Activated CD8-positive, alpha-beta memory T cell treated with anti-CD3 and anti-CD28 coated beads for 36 hours (primary cell): ENCODE data around the gene EXTL1. TPM values are rescaled to one million over a fixed set of nuclear protein-coding genes. Genes with fewer than 3 reads are reported as not detected.
"Not testable (repeated sequence)": the region's sequence is repeated elsewhere in the genome, so short reads cannot be mapped to it uniquely, and the experiment has no call there.

Experiments
- CTCF ChIA-PET: fragments of 350-600 bp; sonication (Branson Sonifier 250); formaldehyde crosslinking; loops from one replicate; lab custom pipeline; 2021; ENCODE audit warnings: antibody characterized with exemption; lab: Charles Lee
- POLR2A ChIA-PET: fragments of 350-600 bp; sonication (Branson Sonifier 250); formaldehyde crosslinking; loops from one replicate; lab custom pipeline; 2021; ENCODE audit warnings: antibody characterized with exemption; lab: Charles Lee
- total RNA-seq, 2 experiments: library from RNA; stranded (reverse); gene quantifications; one replicate each; pipeline ENCODE4 v1.2.3, GENCODE V29; 2021

The EXTL1 gene, protein sequence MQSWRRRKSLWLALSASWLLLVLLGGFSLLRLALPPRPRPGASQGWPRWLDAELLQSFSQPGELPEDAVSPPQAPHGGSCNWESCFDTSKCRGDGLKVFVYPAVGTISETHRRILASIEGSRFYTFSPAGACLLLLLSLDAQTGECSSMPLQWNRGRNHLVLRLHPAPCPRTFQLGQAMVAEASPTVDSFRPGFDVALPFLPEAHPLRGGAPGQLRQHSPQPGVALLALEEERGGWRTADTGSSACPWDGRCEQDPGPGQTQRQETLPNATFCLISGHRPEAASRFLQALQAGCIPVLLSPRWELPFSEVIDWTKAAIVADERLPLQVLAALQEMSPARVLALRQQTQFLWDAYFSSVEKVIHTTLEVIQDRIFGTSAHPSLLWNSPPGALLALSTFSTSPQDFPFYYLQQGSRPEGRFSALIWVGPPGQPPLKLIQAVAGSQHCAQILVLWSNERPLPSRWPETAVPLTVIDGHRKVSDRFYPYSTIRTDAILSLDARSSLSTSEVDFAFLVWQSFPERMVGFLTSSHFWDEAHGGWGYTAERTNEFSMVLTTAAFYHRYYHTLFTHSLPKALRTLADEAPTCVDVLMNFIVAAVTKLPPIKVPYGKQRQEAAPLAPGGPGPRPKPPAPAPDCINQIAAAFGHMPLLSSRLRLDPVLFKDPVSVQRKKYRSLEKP
- not detected for total RNA-seq

DNA sequence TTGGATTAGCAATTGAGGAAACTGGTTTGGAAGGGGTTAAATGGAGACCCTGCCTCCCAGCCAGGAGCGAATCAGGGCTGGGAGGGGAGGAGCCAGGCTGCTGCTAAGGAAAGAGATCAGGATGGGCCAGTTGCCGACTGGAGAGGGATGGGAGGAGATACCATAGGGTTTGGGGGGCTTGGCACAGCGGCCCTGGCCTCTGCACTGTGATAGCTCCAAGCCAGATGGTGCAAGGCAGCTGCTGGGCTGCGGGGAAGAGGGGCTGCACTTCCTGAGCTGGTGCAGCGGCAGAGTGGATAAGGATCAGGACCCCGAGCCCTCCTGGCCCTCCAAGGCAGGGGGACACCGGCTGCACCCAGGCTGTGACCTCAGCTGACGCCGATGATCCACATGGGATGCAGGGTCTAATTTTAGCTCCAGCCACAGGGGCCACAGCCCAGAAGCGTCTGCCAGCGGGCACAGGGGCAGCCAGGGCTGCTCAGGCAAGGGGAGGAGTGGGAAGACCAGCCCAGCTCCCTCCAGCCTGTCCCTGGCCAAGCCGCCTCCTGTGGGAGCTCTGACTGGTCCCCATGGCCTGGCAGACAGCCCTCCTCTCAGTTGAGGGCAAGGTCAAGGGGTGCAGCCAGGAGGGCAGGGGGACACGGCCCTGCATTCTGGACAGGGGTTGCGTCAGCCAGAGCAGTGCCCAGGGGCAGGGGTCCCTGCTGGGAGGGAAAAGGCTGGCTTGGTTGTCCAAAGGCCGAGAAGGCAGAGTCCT is at the start of gene EXTL1:
EXTL1 (plus strand) TSS at position 129 of the 757 bp plus-strand sequence. CDS start 872 bp downstream, outside the sequence.
- ChIA-PET POLR2A (interaction anchor here (0.5 kb wide), 1 partner anchor 323 kb away, joined by 4 read pairs; no protein-coding TSS in a partner anchor), CTCF (interaction anchor here (1.1 kb wide), 1 partner anchor 22 kb away, joined by 3 read pairs; no protein-coding TSS in a partner anchor)

DNA sequence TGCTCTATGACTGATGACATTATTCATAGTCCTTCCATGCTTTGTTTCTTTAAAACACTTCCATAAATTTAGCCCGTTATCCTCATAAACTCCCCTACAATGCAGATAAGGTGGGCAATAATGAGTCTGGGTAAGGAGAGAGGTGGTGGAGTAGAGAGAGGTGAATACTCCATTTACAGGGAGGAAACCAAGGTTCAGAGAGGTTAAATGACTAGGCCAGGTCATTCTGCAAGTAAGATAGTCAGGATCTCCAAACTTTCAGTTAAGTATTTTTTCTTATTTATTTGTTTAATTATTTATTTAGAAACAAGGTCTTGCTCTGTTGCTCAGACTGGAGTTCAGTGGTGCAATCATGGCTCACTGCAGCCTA is 49.8 kb upstream of the EXTL1 start:
- ChIA-PET POLR2A (interaction anchor here (0.6 kb wide), 1 partner anchor 1318 kb away, joined by 5 read pairs; no protein-coding TSS in a partner anchor), CTCF (interaction anchor here (1.1 to 1.4 kb wide), 2 partner anchors 49 to 76 kb away, joined by 3 to 6 read pairs; no protein-coding TSS in a partner anchor)

DNA sequence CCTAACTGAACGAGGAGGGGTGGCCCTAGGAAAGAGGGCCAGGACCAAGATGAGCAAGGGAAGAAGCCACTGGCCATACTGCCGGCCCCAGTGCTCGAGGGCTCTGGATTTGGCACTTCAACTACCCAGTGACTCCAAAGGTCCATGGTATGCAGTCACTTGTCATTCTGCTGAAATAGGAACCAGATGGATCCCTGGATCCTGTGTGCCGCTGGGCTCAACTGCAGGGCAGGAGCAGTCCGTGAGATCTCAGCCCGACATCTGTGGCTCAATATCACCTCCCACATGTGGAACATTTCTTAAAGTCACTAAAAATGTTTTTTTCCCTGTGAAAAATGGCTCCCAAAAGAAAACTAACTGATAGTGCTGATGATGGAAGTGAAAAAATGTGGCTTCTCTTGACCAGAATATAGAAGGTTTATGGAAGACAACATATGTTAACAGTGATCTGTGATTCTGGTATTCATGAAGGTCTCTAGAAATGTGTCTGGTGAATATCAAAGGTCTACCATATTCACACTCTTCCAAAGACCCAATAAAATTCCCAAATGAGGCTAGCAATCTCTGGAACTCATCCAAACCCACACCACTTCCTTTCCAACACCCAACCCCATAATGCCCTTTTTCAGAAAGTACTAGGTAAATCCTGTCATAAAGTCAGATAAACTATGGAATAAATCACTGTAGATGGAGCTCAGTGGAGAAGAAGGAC is 47.8 kb upstream of the EXTL1 start:
- POLR2A ChIA-PET: no interaction called here
- CTCF ChIA-PET: no interaction called here

DNA sequence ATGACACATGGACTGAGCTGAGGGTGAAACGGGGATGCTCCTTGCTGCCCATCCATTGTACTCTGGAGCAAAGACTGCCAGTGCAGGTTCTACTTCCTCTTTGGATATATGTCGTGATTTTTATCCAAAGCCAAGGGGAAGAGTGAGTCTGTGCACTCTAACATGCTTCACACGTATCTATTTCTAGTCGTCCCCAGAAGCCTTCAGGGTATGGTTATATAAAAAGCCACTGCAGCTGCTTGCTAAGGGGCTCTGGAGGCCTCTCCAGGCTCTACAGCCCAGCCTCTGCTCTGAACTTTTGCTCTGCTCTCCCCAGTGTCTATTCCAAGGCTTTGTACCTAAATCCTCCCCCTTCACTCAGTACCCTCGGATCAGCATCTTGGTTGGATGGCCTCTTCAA is 43.8 kb upstream of the EXTL1 start:
- ChIA-PET POLR2A (no interaction called here), CTCF (no interaction called here)

- ChIA-PET CTCF (interaction anchor here (1.8 kb wide), 1 partner anchor 82 kb away, joined by 8 read pairs; no protein-coding TSS in a partner anchor), POLR2A (interaction anchor here (0.7 kb wide), 1 partner anchor 9 kb away, joined by 6 read pairs; no protein-coding TSS in a partner anchor)
Measured at GRCh38 chr1:25978403-25978802, 43.2 kb upstream of the EXTL1 start.

GRCh38 chr1:25979210-25979609 is 42.4 kb upstream of the EXTL1 start:
- POLR2A ChIA-PET: interaction anchor here (0.7 kb wide), 1 partner anchor 10 kb away, joined by 6 read pairs; no protein-coding TSS in a partner anchor
- CTCF ChIA-PET: interaction anchor here (0.7 to 1.8 kb wide), 2 partner anchors 83 to 116 kb away, joined by 3 to 8 read pairs; no protein-coding TSS in a partner anchor

- POLR2A ChIA-PET: no interaction called here
- CTCF ChIA-PET: no interaction called here
Measured at GRCh38 chr1:25985171-25985570, 36.4 kb upstream of the EXTL1 start.

- POLR2A ChIA-PET: no interaction called here
- CTCF ChIA-PET: no interaction called here
Measured at GRCh38 chr1:25985670-25986069, 35.9 kb upstream of the EXTL1 start.

DNA sequence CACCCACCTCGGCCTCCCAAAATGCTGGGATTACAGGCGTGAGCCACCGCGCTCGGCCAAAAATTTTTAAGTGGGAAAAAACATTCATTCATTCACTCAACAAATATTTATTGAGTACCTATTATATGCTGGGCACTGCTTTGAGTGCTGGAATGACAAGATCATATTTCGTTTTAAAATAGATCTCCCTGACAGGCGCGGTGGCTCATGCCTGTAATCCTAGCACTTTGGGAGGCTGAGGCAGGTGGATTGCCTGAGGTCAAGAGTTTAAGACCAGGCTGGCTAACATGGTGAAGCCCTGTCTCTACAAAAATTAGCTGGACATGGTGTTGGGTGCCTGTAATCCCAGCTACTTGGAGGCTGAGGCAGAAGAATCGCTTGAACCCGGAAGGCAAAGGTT is 34.8 kb upstream of the EXTL1 start:
- CTCF ChIA-PET: not testable (repeated sequence)

DNA sequence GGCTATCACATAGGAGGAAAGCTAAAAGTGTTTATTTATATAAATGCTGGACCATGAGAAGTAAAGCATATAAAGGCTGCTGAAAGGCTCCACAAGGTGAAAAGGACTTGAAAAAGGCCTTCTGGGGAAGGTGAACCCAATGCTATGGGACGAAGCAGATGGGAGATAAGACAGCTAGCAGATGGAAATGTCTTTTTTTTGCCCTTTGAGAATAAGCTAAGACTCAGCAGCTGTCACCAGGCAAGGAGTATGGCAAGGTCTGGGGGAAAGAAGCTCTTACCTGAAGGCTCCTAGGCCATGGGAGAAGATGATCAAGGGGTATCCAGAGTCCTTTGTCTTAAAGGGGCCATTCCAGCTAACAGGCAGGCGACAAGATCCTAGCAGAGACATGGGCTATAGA is 33.6 kb upstream of the EXTL1 start:
- ChIA-PET CTCF (interaction anchor here (0.7 to 1.6 kb wide), 3 partner anchors 10 to 83 kb away, joined by 3 to 4 read pairs (median 3); partner anchors contain the start of genes PAFAH2 and STMN1), POLR2A (interaction anchor here (0.6 kb wide), 1 partner anchor 1637 kb away, joined by 6 read pairs; no protein-coding TSS in a partner anchor)

More for the DNA sequence above, 34.8 kb upstream of the EXTL1 start:
- POLR2A ChIA-PET: not testable (repeated sequence)

DNA sequence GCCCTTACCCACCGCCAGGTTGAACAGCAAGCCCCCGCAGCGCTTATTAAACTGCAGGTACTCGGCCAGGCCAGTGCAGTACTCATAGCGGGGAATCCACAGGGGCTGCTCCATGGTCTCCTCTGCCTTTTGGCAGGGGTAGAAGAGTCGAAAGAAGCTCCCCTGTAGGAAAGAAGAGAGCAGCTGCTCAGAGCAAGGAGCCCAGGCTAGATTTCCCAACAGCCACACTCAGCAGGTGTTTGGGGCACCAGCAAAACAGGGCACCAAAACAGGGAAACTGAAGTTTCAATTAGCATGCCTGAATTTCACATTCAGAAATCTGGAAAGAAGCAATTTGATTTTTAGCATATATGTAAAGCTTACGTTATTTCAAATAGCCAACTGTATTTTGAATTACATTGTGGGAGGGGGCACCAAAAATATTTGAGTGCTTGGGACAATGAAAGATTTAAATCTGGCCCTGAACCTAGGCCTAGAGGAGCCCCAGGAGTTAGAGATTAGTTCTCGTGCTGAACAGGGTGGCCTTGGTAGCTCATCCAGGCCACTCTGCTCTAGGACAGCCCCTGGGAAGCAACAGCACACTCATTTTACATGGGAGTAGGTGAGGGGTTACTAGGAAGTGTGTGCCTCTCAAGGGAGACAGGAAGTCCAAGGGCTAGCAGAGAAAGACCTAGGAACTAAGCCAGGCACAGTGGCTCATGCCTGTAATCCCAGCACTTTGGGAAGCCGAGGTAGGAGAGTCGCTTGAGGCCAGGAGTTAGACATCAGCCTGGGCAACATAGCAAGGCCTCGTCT is 31.9 kb upstream of the EXTL1 start:
- CTCF ChIA-PET: interaction anchor here (1.0 to 3.2 kb wide), 2 partner anchors 8 to 94 kb away, joined by 4 to 20 read pairs; partner anchors contain the start of gene PAFAH2

GRCh38 chr1:25990251-25990650 is 31.3 kb upstream of the EXTL1 start:
- ChIA-PET POLR2A (interaction anchor here (1.0 to 1.3 kb wide), 2 partner anchors 94 to 115 kb away, joined by 3 to 4 read pairs; partner anchors contain the start of gene PAQR7), CTCF (interaction anchor here (0.6 to 3.2 kb wide), 2 partner anchors 46 to 95 kb away, joined by 3 to 20 read pairs; no protein-coding TSS in a partner anchor)

More for the DNA sequence above, 31.9 kb upstream of the EXTL1 start:
- POLR2A ChIA-PET: interaction anchor here (1.0 to 1.3 kb wide), 2 partner anchors 94 to 114 kb away, joined by 3 to 4 read pairs; partner anchors contain the start of gene PAQR7

- ChIA-PET POLR2A (interaction anchor here (1.0 to 1.3 kb wide), 2 partner anchors 95 to 115 kb away, joined by 3 to 4 read pairs; partner anchors contain the start of gene PAQR7), CTCF (interaction anchor here (0.6 to 3.2 kb wide), 4 partner anchors 17 to 1046 kb away, joined by 3 to 20 read pairs (median 4); no protein-coding TSS in a partner anchor)
Measured at GRCh38 chr1:25990702-25991395, 30.7 kb upstream of the EXTL1 start.

DNA sequence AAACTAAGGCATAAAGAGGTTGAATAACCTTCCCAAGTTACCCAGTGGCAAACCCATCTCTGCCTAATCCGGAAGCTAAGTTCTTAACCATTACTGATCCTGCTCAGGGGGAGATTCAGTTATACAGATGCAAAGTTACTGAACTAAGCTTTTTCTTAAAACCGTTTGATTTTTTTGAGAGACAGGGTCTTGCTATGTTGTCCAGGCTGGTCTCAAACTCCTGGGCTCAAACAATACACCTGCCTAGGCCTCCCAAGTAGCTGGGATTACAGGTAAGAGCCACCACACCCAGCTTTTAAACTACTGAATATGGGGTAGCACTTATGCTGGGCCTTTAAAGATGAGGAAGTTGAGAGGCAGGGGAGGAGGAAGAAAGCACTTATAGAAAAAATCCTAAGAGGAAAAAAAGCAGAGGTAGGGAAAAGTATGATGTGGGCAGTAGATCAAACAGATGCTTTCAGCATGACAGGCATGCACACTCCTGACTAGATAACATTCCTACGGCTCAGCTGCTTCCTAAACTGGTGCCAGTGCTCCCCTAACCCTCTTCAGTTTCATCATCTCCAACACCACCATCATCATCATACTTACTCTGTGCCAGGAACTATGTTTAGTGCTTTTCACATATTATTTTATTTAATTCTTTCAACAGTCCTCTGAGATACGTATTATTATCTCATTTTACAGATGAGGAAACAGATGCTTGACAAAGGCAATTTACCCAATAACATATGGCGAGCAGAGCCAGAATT is 29.5 kb upstream of the EXTL1 start:
- ChIA-PET CTCF (interaction anchor here (1.0 to 3.2 kb wide), 3 partner anchors 16 to 97 kb away, joined by 3 to 20 read pairs (median 3); no protein-coding TSS in a partner anchor), POLR2A (interaction anchor here (0.6 kb wide), 1 partner anchor 514 kb away, joined by 6 read pairs; no protein-coding TSS in a partner anchor)

GRCh38 chr1:25992689-25993171 is 28.8 kb upstream of the EXTL1 start:
- POLR2A ChIA-PET: no interaction called here
- CTCF ChIA-PET: interaction anchor here (1.0 to 3.6 kb wide), 3 partner anchors 44 to 97 kb away, joined by 3 to 22 read pairs (median 20); no protein-coding TSS in a partner anchor
